Stimulated activated CD4-positive, alpha-beta T cell treated with anti-CD3 and anti-CD28 coated beads, Interleukin-2, amount 100 ng/mL, for 4 hours (primary cell): Measurements from ENCODE around the gene GATD1.
A peak's percentile ranks its signal among the peaks of the same experiment; 100 is the strongest.

Experiments
- DNase-seq: peaks from one replicate; pipeline ENCODE4 v3.0.0-alpha.2; 2020; ENCODE audit warnings: low read depth

The GATD1 gene

GRCh38 chr11:795634-796564, 18.6 kb upstream of the GATD1 start:
- peak; percentile 81 for DNase-seq

- no peak for DNase-seq
Observed at GRCh38 chr11:794766-795633, 17.7 kb upstream of the GATD1 start.

- no peak for DNase-seq
Observed at GRCh38 chr11:794013-794765, 16.9 kb upstream of the GATD1 start.

DNA sequence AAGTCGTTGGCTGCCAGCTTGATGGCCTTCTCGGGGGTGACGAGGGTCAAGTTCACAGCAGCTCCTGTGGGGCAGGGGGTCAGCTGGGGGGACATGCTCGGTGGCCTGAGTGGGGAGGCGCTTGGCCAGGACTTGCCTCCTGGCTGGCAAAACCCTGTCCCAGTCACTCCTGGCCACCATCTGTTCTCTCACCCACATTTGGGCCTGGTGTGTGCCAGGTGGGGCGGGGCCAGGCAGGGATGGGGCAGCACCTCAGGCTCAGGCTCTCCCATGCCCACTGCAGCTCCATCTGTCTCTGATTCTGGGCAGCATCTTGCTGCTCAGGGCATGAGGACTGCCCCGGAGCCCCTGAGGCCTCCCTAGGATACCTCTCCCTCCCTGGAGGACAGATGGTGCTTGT, 16.3 kb upstream of the GATD1 start:
- no peak for DNase-seq

DNA sequence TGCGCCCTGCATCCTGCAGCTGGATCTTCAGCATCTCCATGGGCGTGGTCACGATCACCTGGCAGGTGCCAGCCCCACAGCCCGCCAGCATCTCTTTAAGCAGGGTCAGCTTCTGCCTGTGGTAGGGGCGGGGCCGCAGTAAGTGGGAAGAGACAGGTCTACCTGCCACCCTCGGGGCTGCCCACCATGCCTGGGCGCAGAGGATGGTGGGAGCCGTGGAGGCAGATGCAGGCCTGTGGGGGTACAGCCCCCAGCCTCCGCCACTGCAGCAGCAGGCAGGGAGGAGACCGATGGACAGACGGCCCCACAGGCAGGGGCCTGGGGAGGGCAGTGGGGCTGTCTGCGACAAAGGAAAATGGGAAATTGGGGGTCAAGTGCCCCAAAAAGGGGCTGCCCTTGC, 15.6 kb upstream of the GATD1 start:
- no peak for DNase-seq

GRCh38 chr11:792535-792821, 15.2 kb upstream of the GATD1 start:
- no peak for DNase-seq

GRCh38 chr11:791658-792534, 14.6 kb upstream of the GATD1 start:
- no peak for DNase-seq

DNA sequence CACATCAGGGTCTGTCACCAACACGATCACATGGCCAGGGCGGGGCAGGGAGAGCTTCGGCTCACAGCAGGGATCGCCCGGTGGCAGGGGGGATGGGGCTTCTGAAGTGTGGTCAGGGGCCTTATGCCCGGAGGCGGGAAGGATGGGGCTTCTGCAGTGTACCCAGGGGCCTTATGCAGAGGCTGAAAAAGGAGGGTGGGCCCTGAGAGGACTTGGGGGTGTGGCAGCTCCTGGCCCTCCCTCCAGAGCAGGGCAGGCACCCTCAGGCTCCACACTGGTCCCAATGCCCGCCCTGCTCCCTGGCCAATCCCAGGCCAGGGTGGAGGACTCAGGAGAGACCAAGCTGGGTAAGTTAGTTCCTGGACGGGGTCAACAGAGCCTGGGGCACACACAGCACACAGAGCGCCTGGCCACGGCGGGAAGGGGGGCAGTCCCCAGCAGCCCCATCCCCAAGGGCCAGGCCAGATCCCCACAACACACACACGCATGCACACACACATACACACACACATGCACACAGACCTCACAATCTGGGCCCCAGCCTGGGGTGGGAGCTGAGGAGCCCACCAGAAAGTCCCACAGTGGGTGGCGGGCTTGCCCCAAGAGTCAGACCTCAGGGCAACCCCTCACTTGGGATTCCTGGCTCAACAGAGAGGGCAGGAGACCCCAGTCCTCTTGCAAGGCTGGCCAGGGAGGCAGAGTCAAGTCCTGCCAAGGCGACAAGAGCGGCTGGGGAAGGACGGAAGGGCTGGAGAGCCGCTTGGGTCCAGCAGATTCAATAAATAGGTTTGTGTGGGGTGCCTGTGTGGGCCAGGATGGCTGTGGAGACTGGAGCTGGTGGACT, 13.7 kb upstream of the GATD1 start:
- no peak for DNase-seq

DNA sequence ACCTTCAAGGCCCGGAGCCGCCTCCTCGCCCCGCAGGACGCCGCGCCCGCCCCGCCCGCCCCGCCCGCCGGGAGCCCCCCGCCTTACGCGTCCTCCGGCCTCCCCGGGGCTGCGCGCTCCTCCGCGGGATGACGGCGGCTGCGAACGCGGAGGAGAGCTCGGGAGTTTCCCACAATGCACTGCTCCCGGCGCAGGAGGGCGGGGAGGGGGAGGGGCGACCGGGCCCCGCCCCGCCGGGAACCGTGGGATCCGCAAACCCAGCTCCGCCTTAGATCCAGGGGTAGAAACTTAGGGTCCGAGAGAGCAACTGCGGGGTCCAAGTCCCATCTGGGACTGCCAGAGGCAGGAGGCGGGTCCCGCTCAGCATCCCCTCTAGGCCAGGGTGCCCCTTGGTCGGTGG, 12.7 kb upstream of the GATD1 start, which contains the start of gene CEND1:
TSS of gene CEND1 (minus strand) at position 148 of the 400 bp plus-strand sequence. CDS start 1,514 bp downstream, outside the sequence.
- DNase-seq = no peak

DNA sequence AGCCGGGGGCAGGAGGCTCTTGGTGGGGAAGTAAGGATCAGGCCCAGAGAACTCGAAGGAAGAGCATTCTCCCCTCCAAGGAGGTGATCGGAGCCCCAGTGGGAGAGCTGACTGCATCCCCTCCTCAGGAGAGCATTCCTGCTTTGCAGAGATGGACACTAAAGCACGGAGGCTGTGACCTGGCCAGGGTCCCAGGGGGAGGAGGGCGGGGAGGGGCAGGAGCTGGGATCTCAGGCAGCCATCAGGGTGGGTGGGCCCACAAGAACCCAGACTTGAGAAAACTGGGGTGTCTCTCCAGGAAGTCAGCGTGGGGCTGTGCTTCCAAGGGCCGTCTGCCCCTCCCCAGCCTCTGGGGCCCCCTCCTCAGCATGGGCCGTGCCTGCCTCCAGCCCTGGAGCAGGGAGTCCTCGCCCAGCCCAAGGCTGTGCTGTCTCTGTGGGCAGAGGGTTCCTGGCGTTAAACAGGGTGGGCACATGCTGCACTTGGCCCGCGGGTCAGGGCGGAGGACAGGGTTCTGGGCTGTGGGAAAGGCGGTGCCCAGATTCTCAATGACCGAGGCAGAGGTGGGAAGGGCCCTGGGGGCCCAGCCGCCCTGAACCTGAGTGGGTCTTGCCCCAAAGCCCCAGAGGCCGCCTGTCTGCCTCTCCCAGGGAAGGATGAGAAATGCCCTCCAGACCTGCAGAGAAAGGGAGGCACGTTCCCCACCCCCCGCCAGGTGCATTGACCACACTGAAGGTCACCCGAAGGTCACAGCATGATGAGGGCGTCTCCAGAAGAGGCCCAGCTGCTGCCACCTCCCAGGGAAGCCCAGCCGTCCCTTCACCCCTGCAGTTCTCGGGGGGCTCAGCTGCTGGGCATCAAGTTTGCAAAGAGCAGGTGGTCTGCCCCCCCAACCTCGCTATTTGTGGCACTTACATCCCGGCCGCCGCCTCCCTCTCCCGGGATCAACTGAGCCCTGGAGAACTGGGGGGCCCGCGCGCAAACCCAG, 12.0 kb upstream of the GATD1 start:
- no peak for DNase-seq

DNA sequence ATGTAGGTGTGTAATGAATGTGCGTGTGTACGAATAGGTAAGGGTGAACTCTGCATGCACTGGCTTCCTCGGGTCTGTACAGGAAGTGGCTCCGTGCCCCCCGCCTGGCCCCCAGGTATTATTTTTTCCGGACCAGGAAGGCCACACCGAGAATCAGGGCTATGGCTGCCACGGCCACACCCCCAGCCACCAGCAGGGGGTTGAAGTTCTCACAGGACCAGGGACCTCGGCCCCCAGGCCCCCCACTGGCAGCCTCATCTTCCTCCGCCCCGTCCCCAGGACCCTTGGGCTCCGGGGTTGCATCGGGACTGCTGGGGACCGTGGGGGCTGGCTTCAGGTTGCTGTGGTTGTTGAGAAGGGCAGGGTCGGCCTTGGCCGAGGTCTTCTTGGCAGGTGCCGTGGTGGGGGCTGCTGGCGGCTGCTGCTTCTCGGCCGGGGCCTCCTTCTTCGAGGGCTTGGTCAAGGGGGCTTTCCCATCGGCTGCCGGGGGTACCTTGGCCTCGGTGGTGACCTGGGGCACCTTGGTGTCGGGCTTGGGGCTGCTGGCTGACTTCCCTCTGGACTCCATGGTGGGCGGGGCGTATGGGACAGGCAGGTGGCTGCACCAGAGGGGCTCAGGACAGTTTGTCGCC, 10.8 kb upstream of the GATD1 start:
- no peak for DNase-seq

GRCh38 chr11:787084-787675, 9.9 kb upstream of the GATD1 start:
- no peak for DNase-seq

- no peak for DNase-seq
Observed at GRCh38 chr11:786235-787083, 9.2 kb upstream of the GATD1 start.

GRCh38 chr11:783581-784015, 6.3 kb upstream of the GATD1 start:
- DNase-seq = no peak

- no peak for DNase-seq
Observed at GRCh38 chr11:782264-783174, 5.2 kb upstream of the GATD1 start.

DNA sequence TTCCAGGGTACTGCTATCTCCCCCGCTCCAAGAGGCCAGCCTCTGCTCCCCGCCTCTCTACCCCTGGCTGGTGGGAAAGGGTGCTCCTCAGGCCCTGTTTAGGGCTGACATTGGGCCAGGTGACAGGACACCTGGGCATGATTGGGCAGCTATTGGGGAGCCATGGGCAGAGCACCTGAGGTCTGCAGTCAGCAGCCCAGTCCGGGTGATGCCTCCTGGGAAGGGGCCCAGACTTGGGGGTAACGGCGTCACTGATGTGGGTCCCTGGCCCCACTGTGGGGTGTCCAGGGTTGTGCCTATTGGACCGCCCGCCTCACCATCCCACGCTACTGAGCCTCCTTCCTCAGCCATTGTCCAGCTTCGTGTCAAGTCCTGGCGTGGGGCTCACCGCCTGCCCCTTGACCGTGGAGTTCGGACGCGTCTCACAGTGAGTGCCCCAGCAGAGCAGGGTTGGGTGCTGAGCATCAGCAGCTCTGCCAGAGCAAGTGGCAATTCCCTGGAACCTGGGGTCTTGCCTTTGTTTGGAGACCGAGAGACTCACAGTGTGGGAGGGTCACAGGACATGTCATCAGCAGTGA, 2.8 kb upstream of the GATD1 start:
- DNase-seq = no peak
